Ovary (tissue), 9 donors: ENCODE measurements around the gene HHAT. TPM values are rescaled to one million over a fixed set of nuclear protein-coding genes. Genes with fewer than 3 reads are reported as not detected.

Experiments used
- DNase-seq, 5 donors: peaks; one replicate each; pipeline ENCODE4 v3.0.0-alpha.2; 2019 to 2020
- H3K27ac ChIP-seq, 2 donors: fragments of 200-600 bp; one replicate each; pipeline versions ENCODE4 v1.5.1 to v1.8.0; 2019 to 2022
- H3K27me3 ChIP-seq: fragments of 200-600 bp; one replicate; pipeline ENCODE4 v1.8.0; 2022
- H3K36me3 ChIP-seq: fragments of 200-600 bp; sonication (generic); one replicate; pipeline ENCODE4 v1.5.1; 2019
- H3K4me1 ChIP-seq: one replicate; pipeline ENCODE4 v1.8.1; 2013; ENCODE audit warnings: mild to moderate bottlenecking, moderate library complexity; ENCODE audit not compliant: insufficient read depth
- H3K4me3 ChIP-seq: fragments of 200-600 bp; sonication (generic); one replicate; pipeline ENCODE4 v1.5.1; 2017
- H3K9me3 ChIP-seq, 2 donors: fragments of 200-600 bp in 1 of 2; sonication (generic) in 1 of 2; one replicate each; pipeline versions ENCODE4 v1.5.1 to v1.8.1; 2013 to 2019; ENCODE audit warnings: mild to moderate bottlenecking in 1 of 2, moderate library complexity in 1 of 2
- CTCF ChIP-seq, 3 donors: fragments of 450-650 bp in 2 of 3; fragments of 200-600 bp in 1 of 3; IDR thresholded peaks; one replicate each; pipeline versions ENCODE4 v1.5.1 to v1.8.0; 2016 to 2022; ENCODE audit warnings: antibody characterized with exemption in 3 of 3, mild to moderate bottlenecking in 1 of 3
- EP300 ChIP-seq: sonication (generic); formaldehyde crosslinking; IDR thresholded peaks from one replicate; pipeline ENCODE4 v1.6.1; 2017; ENCODE audit warnings: antibody characterized with exemption
- POLR2A ChIP-seq: fragments of 450-650 bp; IDR thresholded peaks from one replicate; pipeline ENCODE4 v1.6.1; 2017; ENCODE audit warnings: antibody characterized with exemption, mild to moderate bottlenecking, moderate library complexity
- WGBS, 3 donors: extraction: QIAGEN DNeasy Blood & Tissue Kit in 1 of 3; methylation state at CpG; one replicate each; pipeline versions ENCODE4 v1.1.5 to v1.1.7; 2013 to 2017; 5-methylcytosine and 5-hydroxymethylcytosine counted together
- intact Hi-C, 4 donors: fragments of 100-400 bp; cut with DNase I; formaldehyde crosslinking; loops; one replicate each; pipeline versions ENCODE4 v1.11.0 to v1.15.1; 2022 to 2023
- polyA plus RNA-seq, 2 donors: library from polyadenylated mRNA; stranded (reverse); fragments of 200-250 nt in 1 of 2; fragments of 350-450 nt in 1 of 2; fragmentation: Illumina TruSeq in 1 of 2; extraction: RNeasy Lipid Tissue Mini Kit (QIAGEN cat#74804) in 1 of 2; gene quantifications; one replicate each; pipeline ENCODE4 v1.2.3, GENCODE V29; 2013 to 2014
- total RNA-seq, 7 donors: library from RNA; depleted of rRNA in 2 of 7; stranded (reverse); fragments of >200 nt in 2 of 7; fragmentation: NEBNext Ultra II Directional in 3 of 7; extraction: Animal tissue kit (Norgen Biotek cat#: 25700) in 3 of 7; gene quantifications; one replicate each; pipeline versions ENCODE4 v1.1.0 to v1.2.4, GENCODE V29; 2016 to 2023
- donor health status: DM: no; HTN: no; CAD: no; lungs with moderate emphysema.
- donor health status: DM: no; HTN: no; CAD: no.
- donor health status: Bipolar disorder and iron deficiency.
- donor health status: DM: yes; HTN: yes; CAD: no.
- donor health status: DM: no; HTN: no; CAD: no.
- donor health status: DM: yes; HTN: yes; CAD: no.

Gene HHAT
- total and polyA plus RNA-seq, 9 donors, result 2.1 to 10.5 (median 4.1) TPM

GRCh38 chr1:210303391-210303790 lies 25.3 kb upstream of the HHAT start:
- intact Hi-C loops, result loop anchor here in 1 of 4 donors (10.0 kb wide), 1 partner anchor 99 kb away; no protein-coding TSS in a partner anchor
- Histone ChIP-seq H3K27ac (no peak overlapping the region), H3K4me3 (no peak overlapping the region), H3K27me3 (no peaks in the 10 kb centered on the region), H3K9me3 (no peaks in the 10 kb centered on the region), H3K4me1 (peaks cover 5% of the 10 kb centered on the region), H3K36me3 (no peaks in the 10 kb centered on the region)
- 94 to 97% (median 95%) methylated on average over 8 of the region's 8 CpGs for WGBS, 3 donors
- DNase-seq, result no peak
- TF ChIP-seq CTCF (IDR thresholded peaks at IDR 0.05) (no peak), EP300 (no peak), POLR2A (no peak)

- no peaks in the 10 kb centered on the region for H3K4me1 ChIP-seq
- H3K27ac ChIP-seq, result no peak overlapping the region
- intact Hi-C loops, result loop anchor here (2.0 to 10.0 kb wide), 4 partner anchors 163 to 168 kb away; no protein-coding TSS in a partner anchor
- no peaks in the 10 kb centered on the region for H3K36me3 ChIP-seq
- no peak overlapping the region for H3K4me3 ChIP-seq
- no peaks in the 10 kb centered on the region for H3K9me3 ChIP-seq
- DNase-seq, result no peak
- WGBS, 3 donors, result 16 to 20% (median 18%) methylated on average over 5 to 7 of the region's 7 CpGs
- no peaks in the 10 kb centered on the region for H3K27me3 ChIP-seq
- TF ChIP-seq CTCF (IDR thresholded peaks at IDR 0.05) (no peak), EP300 (no peak), POLR2A (no peak)
Observed at GRCh38 chr1:210310562-210311153, 18.0 kb upstream of the HHAT start.

- H3K4me1 ChIP-seq, result no peaks in the 10 kb centered on the region
- H3K27ac ChIP-seq, result no peak overlapping the region
- no peak overlapping the region for H3K4me3 ChIP-seq
- H3K9me3 ChIP-seq, result no peaks in the 10 kb centered on the region
- H3K27me3 ChIP-seq, result no peaks in the 10 kb centered on the region
- no peaks in the 10 kb centered on the region for H3K36me3 ChIP-seq
- intact Hi-C loops, result loop anchor here (2.0 to 10.0 kb wide), 4 partner anchors 165 to 169 kb away; no protein-coding TSS in a partner anchor
- TF ChIP-seq EP300, result no peak
- no peak for TF ChIP-seq POLR2A
- TF ChIP-seq CTCF (IDR thresholded peaks at IDR 0.05), result no peak
- WGBS, 3 donors, result 34 to 44% (median 36%) methylated on average over 18 of the region's 18 CpGs
- no peak for DNase-seq
Observed at GRCh38 chr1:210311726-210312493, 16.8 kb upstream of the HHAT start.

GRCh38 chr1:210313046-210313595 lies 15.6 kb upstream of the HHAT start:
- intact Hi-C loops, result loop anchor here in 2 of 4 donors (5.0 to 10.0 kb wide), 2 partner anchors 166 to 168 kb away; no protein-coding TSS in a partner anchor
- no peak overlapping the region for H3K4me3 ChIP-seq

More at GRCh38 chr1:210313046-210313595, 15.6 kb upstream of the HHAT start:
- TF ChIP-seq CTCF (IDR thresholded peaks at IDR 0.05) (no peak), EP300 (no peak), POLR2A (no peak)
- no peaks in the 10 kb centered on the region for H3K4me1 ChIP-seq
- H3K27ac ChIP-seq, result no peak overlapping the region
- no peaks in the 10 kb centered on the region for H3K36me3 ChIP-seq
- no peaks in the 10 kb centered on the region for H3K9me3 ChIP-seq
- 78 to 91% (median 87%) methylated on average over 6 of the region's 6 CpGs for WGBS, 3 donors
- no peaks in the 10 kb centered on the region for H3K27me3 ChIP-seq
- no peak for DNase-seq
